Erythroblast (primary cell): Measurements from ENCODE around the gene TMEM272.

Source experiments
- DNase-seq, 2 experiments: peaks; one replicate each; lab custom pipeline; 2025; lab: John Stamatoyannopoulos, UW
- GATA1 ChIP-seq: IDR thresholded peaks from 2 replicates; pipeline ENCODE4 v1.6.1; 2011; ENCODE audit warnings: low read depth, mild to moderate bottlenecking, control low read depth, low read length, moderate library complexity
- POLR2A ChIP-seq: IDR thresholded peaks from 2 replicates; pipeline ENCODE4 v1.6.1; 2011; ENCODE audit warnings: mild to moderate bottlenecking, low read length

Gene TMEM272

DNA sequence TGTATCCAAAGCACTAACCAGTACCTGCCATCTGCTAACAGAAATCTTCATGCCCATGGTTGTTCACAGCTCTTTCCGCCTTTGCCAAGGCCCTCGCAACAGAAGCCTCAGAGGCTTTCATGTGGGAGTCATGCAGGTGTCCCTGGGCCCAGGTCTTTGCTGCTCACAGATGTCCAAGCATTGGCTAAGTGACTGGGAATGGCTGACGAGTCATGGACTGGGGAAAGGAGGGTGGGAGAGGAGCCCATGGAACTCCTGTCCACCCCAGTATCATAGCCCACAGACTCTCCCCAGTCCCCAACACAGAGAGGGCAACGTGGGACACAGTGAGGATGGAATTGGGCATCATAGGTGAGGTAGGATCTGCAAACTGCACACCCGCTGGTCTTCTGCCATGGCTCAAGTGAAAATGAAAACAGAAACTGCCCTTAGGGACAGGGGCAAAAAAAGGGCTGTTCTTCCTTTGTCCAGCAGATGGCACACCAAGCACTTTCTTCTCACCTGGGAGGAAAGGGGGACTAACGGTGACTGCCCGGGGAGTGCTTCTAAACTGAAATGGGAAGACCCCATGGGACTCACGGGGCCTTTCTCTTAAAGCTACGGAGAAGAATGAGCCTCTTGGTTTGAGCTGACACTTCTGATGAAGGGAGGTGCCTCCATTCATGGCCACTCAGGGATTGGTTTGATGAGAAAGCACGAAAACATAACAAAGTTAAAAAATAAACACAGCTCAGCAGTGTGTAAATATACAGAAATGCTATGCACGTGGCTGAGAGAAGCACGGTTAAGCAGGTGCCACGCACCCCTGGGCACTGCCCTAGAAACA, 29.9 kb downstream of the TMEM272 start:
- no peak for TF ChIP-seq GATA1
- no peak for TF ChIP-seq POLR2A
- peak; percentile 70 to 84 for DNase-seq

DNA sequence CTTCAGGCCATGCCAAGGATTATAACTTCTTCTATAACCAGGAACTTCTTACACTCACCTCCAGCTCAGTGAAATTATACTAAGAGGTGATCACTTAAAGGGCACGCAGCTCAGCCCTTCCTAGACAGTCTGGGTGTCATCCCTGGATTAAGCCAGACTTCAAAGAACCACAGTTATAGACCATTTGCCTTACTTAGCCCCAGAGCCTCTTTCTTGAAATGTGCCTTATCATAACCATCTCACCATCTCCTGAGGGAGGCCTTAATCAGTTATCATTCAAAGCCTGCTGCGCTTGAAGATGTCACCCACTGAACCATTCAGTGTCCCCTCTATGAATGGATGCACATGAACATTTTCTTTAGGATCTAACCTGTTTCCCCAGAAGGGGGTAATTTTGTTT, 30.9 kb downstream of the TMEM272 start:
- peak in 1 of 2 experiments; percentile 28 for DNase-seq
- no peak for TF ChIP-seq GATA1
- no peak for TF ChIP-seq POLR2A

DNA sequence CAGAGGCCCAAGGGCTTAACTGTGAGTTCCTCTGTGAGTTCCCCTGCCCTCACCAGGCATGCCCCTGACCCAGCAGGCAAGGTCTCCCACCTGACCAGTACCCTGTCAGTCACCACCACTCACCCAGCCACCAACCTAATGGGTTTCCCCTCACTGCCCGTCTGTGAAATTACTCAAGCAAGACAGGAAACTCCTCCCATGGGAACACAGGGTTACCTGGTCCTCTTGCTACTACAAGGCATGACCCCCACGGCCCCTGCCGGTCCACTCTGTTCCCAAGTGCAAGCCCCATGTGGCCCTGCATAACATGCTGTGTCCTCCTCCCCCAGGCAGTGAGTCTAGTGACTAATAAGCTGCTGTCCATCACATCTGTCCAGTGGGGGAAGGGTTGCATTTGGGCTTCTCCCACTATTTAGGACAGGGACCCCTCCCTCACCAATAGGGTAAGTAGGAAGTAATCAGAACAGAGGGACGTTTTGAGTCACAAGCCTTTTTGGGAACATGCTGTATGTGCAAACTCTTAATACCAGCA, 33.0 kb downstream of the TMEM272 start:
- no peak for DNase-seq
- TF ChIP-seq POLR2A = no peak
- no peak for TF ChIP-seq GATA1

DNA sequence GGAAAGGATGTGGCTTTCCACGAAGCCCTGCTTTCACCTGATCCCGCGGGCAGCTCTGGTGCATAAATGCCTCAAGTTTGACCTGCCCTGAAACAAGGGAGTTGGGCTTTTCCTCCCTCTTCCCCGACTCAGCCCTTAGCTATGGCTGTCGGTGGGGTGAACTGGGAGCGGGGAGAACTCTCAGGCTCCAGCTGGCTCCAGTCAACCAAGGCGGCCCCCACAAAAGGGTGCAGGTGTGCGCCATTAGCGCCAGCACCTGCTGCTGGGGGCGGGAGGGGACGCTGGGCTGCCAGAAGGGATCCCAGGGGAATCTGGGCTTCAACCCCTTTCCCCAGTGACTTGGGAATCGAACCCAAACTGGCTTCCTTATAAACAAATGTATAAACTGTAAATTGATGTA, 33.9 kb downstream of the TMEM272 start:
- TF ChIP-seq GATA1 (no peak), POLR2A (no peak)
- DNase-seq = no peak

DNA sequence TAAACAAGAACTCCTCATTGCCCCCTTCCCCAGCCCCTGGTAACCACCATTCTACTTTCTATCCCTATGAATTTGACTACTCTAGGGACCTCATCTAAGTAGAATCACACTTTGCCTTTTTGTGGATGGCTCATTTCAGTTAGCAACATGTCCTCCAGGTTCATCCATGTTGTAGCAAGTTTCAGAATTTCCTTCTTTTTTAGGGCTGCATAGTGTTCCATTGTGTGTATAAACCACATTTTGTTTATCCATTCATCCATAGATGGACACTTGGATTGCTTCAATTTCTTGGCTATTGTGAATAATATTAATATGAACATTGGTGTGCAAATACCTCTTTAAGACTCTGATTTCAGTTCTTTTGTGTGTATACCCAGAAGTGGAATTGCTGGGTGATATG, 36.2 kb downstream of the TMEM272 start:
- no peak for TF ChIP-seq POLR2A
- TF ChIP-seq GATA1 = no peak
- no peak for DNase-seq

DNA sequence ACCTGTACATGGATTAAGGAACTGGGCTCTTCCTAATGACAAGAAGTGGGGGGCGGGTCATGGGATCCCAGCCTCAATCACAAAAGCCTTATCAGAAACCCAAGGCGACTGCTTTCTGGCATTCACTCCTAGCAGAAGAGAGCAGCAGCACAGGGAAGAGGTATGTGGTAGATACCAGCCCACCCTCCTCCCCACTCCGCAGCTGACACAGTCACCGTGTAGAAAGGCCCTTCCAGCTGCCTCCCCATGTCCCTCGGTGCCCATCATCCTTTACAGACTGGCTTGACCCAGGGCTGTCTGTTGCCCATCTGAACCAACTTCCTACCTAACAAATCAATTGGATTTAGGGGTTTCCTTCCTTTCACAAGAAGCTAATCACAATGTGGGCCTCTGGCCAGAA, 37.9 kb downstream of the TMEM272 start:
- DNase-seq = peak; percentile 23 to 24
- TF ChIP-seq GATA1 = no peak
- no peak for TF ChIP-seq POLR2A

DNA sequence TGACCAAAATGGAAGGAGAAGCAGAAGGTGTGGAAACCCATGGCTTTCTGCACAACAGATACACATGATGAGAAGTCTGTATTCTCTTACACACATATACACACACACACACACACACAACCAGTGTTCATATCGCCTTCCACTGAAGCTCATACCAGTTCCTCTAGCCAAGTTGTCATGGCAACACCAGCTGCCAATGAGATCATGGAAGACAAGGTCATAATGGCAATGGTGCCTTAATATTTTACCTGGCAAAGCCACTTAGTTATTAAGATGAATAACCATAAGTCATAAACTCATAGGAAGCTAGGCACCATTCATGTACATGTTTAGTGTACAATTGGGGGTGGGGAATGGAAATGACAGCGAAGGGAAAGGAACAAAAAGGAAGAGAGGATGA, 38.4 kb downstream of the TMEM272 start:
- TF ChIP-seq GATA1 (no peak), POLR2A (no peak)
- peak; percentile 54 to 59 for DNase-seq

DNA sequence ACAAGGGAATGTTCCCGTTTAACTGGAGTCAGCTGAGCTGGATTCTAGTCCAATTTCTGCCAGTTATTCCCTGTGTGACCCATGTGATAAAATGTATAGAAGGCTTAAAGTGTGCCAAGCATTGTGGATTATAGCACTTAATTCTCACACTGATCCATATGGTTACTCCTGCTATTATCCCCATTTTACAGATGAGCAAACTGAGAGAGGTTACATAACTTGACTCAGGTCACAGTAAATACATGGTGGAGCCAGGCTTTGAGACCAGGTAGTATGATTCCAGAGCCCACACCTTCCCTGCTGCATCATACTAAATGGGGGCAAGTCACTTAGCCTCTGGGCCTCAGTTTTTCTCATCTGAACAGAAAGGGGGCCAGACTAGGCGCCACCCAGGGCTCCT, 39.1 kb downstream of the TMEM272 start:
- no peak for DNase-seq
- TF ChIP-seq GATA1 (no peak), POLR2A (no peak)

DNA sequence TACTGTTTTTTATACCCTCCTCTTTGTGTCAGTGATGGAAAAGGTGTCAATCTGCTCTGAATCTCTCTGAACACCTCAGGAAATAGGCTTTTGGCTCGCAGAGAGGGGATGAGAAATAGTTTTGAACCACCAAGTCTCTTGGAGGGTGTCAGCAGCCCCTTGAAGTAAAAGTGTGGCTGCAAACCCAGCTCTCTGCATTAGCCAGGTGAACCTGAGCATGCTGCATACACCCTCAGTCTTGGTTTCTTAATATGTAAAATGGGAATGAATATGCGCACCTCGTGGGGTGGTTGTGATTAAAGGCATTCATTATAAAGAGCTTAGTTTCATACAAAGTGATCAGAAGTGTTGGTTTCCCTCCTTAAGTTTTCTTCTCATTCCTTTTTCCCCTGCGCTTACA, 39.7 kb downstream of the TMEM272 start:
- no peak for DNase-seq
- TF ChIP-seq POLR2A = no peak
- no peak for TF ChIP-seq GATA1

DNA sequence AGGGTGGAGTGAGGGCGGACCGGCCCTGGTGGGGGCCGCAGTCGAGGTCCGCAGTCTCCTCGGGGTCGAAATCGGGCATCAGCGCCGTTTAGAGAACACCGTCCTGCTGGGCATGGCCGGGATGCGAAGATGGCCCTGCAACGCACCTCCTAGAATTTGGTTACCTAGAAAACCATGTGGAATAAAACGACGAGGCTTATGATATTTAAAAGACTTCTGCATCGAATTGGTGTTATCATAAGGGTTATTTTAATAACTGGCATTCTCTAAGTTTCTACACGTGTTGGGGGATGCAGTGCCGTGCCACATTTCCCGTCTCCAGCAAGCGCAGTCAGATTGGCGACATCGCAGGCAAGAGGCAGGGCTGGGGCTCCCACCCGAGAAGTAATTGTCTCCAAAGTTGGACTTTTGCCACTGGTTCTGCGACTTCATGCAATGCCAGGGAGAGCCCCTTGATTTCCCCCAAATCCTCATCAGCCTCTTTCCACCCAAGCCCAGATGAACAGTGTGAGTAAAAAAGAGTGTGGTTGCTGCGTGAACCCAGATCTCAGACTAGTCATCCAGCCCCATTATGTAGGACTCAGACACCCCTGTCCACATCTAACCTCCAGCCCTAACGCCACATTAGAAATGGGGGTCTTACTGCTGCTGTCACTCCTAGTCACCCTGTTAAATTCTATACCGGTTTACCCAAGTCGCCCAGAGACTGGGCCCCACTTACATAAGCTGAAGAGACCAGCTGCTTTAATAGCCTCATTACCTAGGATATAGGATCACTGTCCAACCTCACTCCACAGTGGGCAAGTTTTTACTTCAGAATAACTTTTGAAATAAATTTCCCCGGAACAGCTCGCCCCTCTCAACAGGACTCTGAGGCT, 40.4 kb downstream of the TMEM272 start:
- DNase-seq = no peak
- TF ChIP-seq POLR2A = peak; percentile 69
- no peak for TF ChIP-seq GATA1

DNA sequence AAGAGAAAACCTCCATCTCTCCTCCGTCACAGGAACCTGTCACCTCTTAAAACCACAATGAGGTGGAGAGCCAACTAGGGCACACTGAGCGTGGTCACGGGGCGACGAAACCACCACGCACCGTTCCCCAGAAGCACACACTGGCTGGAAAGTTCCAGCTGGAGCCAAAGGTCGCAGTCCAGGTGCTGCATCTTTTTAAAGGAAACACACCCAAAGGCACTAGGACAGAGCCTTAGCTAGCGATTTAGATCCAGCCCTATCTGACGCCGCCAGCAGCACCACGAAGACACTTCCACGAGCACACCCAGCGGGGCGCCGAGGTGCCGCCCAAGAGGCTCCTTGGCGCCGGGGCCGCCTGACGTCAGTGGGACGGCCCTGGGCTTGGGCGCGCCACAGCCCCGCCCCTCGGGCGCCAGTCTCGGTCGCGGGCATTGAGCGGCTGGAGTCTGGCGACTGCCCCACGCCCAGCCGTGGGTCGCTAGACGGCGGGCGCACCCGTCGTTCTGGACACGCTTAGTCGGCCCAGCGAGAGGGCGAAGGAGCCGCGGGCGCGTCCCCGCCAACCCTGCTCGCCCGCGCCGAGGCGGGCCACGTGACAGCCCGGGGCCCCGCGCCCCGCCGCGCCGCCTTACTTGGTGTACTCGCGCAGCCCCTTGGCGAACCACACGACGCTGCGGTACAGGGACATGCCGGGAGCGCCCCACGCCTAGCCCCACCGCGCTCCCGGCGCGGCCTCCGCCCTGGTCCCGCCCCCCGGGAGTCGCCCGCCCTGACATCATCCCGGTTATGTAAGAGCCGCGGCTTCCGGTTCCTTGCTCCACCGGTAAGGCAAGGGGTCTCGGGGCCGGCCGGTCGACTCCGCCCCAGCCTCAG, 41.3 kb downstream of the TMEM272 start, which contains the start of gene DHRS12:
Gene DHRS12, minus strand, starts transcription at position 742 of the 873 bp plus-strand sequence. CDS start 4,504 bp downstream, outside the sequence.
- DNase-seq = peak; percentile 96 to 97
- TF ChIP-seq POLR2A (peak; percentile 97), GATA1 (no peak)

DNA sequence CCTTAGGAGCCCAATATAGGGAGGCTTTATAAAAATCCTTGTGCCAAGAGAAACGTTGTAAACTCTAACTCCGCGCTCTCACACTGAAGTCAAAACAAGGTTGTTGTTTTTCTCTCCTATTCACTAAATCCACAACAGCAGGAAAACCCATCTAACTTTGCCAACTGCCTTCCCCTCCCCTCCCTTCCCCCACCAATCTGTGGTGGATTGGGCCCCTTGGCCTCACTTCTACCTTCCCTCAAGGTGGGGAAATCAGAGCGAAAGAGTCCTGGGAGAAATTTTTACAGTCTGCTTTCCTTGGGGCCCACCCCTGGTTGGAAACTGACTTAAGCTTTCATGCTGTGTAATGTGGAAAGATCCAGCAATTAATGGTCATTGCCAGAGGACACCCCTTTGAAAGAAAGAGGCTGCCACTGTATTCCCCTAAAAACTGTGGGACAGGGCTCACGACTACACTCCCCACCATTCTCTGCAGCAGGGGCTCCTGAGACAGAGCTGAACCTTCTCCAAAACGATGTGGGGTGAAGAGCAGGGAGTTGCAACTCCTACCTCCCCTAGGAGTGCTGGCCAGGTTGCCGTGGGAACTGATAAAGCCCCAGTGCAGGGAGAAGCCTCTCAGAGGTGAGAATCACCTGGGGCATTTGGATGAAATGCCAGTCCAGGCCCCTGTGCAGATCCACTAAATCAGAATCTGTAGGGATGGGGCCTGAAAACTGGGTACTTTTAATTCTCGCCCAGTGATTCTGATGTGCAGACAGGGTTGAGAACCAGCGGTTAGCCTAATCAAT, 42.2 kb downstream of the TMEM272 start:
- no peak for TF ChIP-seq POLR2A
- TF ChIP-seq GATA1 = no peak
- DNase-seq = peak in 1 of 2 experiments; percentile 26
